Sigmoid colon (tissue), 7 donors: ENCODE results near the gene PSMF1. TPM values are rescaled to one million over a fixed set of nuclear protein-coding genes. Genes with fewer than 3 reads are reported as not detected.
"Not testable (repeated sequence)": the region's sequence is repeated elsewhere in the genome, so short reads cannot be mapped to it uniquely, and the experiment has no call there.

Experiments
- DNase-seq: peaks from one replicate; pipeline ENCODE4 v3.0.0-alpha.2; 2019
- H3K27ac ChIP-seq, 4 donors: fragments of 200-600 bp; sonication (generic); one replicate each; pipeline ENCODE4 v1.5.1; 2016 to 2019; ENCODE audit warnings: mild to moderate bottlenecking in 1 of 4
- H3K27me3 ChIP-seq, 3 donors: fragments of 200-600 bp; sonication (generic); one replicate each; pipeline ENCODE4 v1.5.1; 2019; ENCODE audit warnings: mild to moderate bottlenecking in 1 of 3
- H3K36me3 ChIP-seq, 4 donors: fragments of 200-600 bp; sonication (generic); one replicate each; pipeline ENCODE4 v1.5.1; 2016 to 2019
- H3K4me1 ChIP-seq, 4 donors: fragments of 200-600 bp; sonication (generic); one replicate each; pipeline ENCODE4 v1.5.1; 2017 to 2019
- H3K4me3 ChIP-seq, 4 donors: fragments of 200-600 bp; sonication (generic); one replicate each; pipeline ENCODE4 v1.5.1; 2017 to 2019; ENCODE audit warnings: mild to moderate bottlenecking in 2 of 4, moderate library complexity in 1 of 4
- H3K9me3 ChIP-seq, 4 donors: fragments of 200-600 bp in 3 of 4; sonication (generic) in 3 of 4; one replicate each; pipeline versions ENCODE4 v1.5.1 to v1.6.1; 2013 to 2019
- CTCF ChIP-seq, 4 experiments: fragments of 450-650 bp in 3 of 4; fragments of 200-600 bp in 1 of 4; IDR thresholded peaks; one replicate each; pipeline ENCODE4 v1.5.1; 2016 to 2019; ENCODE audit warnings: antibody characterized with exemption in 4 of 4, mild to moderate bottlenecking in 3 of 4, moderate library complexity in 2 of 4
- EP300 ChIP-seq, 4 donors: sonication (generic); formaldehyde crosslinking; IDR thresholded peaks; one replicate each; pipeline ENCODE4 v1.6.1; 2017; ENCODE audit warnings: antibody characterized with exemption in 4 of 4
- POLR2A ChIP-seq, 2 donors: fragments of 450-650 bp; IDR thresholded peaks; one replicate each; pipeline ENCODE4 v1.6.1; 2016; ENCODE audit warnings: antibody characterized with exemption in 2 of 2, mild to moderate bottlenecking in 2 of 2, moderate library complexity in 2 of 2
- POLR2AphosphoS5 ChIP-seq, 4 donors: sonication (generic); formaldehyde crosslinking; IDR thresholded peaks; one replicate each; pipeline ENCODE4 v1.6.1; 2017; ENCODE audit warnings: antibody characterized with exemption in 4 of 4
- WGBS, 2 donors: extraction: QIAGEN DNeasy Blood & Tissue Kit; methylation state at CpG; one replicate each; pipeline ENCODE4 v1.1.7; 2013; 5-methylcytosine and 5-hydroxymethylcytosine counted together
- intact Hi-C: fragments of 100-400 bp; cut with DNase I; formaldehyde crosslinking; loops from one replicate; pipeline ENCODE4 v1.15.1; 2023
- polyA plus RNA-seq, 3 donors: library from polyadenylated mRNA; stranded (reverse); fragments of 200-250 nt; gene quantifications; one replicate each; pipeline ENCODE4 v1.2.3, GENCODE V29; 2013
- total RNA-seq, 4 donors: library from RNA; depleted of rRNA; stranded (reverse); fragments of >200 nt; gene quantifications; one replicate each; pipeline ENCODE4 v1.1.0, GENCODE V29; 2016
- donor health status: healthy with polysubstance abuse.
- donor health status: Bipolar disorder and iron deficiency.
- donor health status: healthy.

PSMF1 gene
- total and polyA plus RNA-seq, 7 donors, result 47.2 to 148 (median 74.7) TPM

DNA sequence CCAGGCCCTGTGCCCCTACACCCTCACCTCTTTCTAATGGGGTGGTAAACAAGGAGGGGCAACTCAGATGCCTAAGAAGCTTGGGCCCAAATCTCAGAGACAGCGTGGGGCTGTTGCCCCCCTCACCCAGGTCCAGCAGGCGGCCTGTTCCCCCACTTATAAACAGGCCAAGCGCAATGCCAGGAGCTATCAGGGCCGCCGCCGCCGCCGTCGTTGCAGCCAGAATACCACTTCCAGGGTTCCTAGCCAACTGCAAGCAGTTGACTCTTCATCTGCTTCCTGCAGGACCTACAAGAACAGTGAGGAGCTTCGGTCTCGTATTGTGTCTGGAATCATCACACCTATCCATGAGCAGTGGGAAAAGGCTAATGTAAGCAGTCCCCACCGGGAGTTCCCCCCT, 16.4 kb downstream of the PSMF1 start:
- TF ChIP-seq POLR2A (IDR thresholded peaks at IDR 0.05) (no peak), POLR2AphosphoS5 (IDR thresholded peaks at IDR 0.05) (no peak), EP300 (IDR thresholded peaks at IDR 0.05) (no peak), CTCF (IDR thresholded peaks at IDR 0.05) (no peak)
- no peak for DNase-seq
- intact Hi-C loops, result no loop called here
- Histone ChIP-seq H3K27ac (no peak overlapping the region), H3K36me3 (peaks cover 11 to 93% (median 49%) of the 10 kb centered on the region in 4 donors), H3K9me3 (no peaks in the 10 kb centered on the region), H3K27me3 (no peaks in the 10 kb centered on the region), H3K4me3 (no peak overlapping the region), H3K4me1 (no peaks in the 10 kb centered on the region)
- 94% methylated on average over 12 of the region's 12 CpGs for WGBS, 2 donors

- Histone ChIP-seq H3K36me3 (peaks cover 16 to 91% (median 39%) of the 10 kb centered on the region in 4 donors), H3K9me3 (no peaks in the 10 kb centered on the region)
- DNase-seq, result no peak
Measured at GRCh38 chr20:1137236-1137635, 18.8 kb downstream of the PSMF1 start.

GRCh38 chr20:1144401-1145172, 26.2 kb downstream of the PSMF1 start:
- H3K36me3 ChIP-seq, result peaks cover 9 to 85% (median 23%) of the 10 kb centered on the region in 4 donors
- no peak overlapping the region for H3K4me3 ChIP-seq
- DNase-seq, result no peak
- WGBS, 2 donors, result 93% methylated on average over 10 of the region's 10 CpGs
- TF ChIP-seq EP300 (IDR thresholded peaks at IDR 0.05), result no peak
- TF ChIP-seq POLR2A (IDR thresholded peaks at IDR 0.05), result no peak
- TF ChIP-seq CTCF (IDR thresholded peaks at IDR 0.05), result no peak
- no peak for TF ChIP-seq POLR2AphosphoS5 (IDR thresholded peaks at IDR 0.05)
- no peaks in the 10 kb centered on the region for H3K4me1 ChIP-seq
- H3K27ac ChIP-seq, result no peak overlapping the region
- no peaks in the 10 kb centered on the region for H3K9me3 ChIP-seq
- no peaks in the 10 kb centered on the region for H3K27me3 ChIP-seq
- intact Hi-C loops, result no loop called here

More at GRCh38 chr20:1137236-1137635, 18.8 kb downstream of the PSMF1 start:
- intact Hi-C loops, result no loop called here
- no peak overlapping the region for H3K4me3 ChIP-seq
- H3K4me1 ChIP-seq, result no peaks in the 10 kb centered on the region
- TF ChIP-seq CTCF (IDR thresholded peaks at IDR 0.05) (no peak), POLR2AphosphoS5 (IDR thresholded peaks at IDR 0.05) (no peak)
- WGBS, 2 donors, result 77 to 84% methylated on average over 4 of the region's 4 CpGs
- H3K27me3 ChIP-seq, result no peaks in the 10 kb centered on the region
- no peak overlapping the region for H3K27ac ChIP-seq

- no peaks in the 10 kb centered on the region for H3K9me3 ChIP-seq
- no peak for TF ChIP-seq EP300 (IDR thresholded peaks at IDR 0.05)
- no peak for TF ChIP-seq CTCF (IDR thresholded peaks at IDR 0.05)
- TF ChIP-seq POLR2A (IDR thresholded peaks at IDR 0.05), result no peak
- no peak for TF ChIP-seq POLR2AphosphoS5 (IDR thresholded peaks at IDR 0.05)
- H3K4me3 ChIP-seq, result no peak overlapping the region
- H3K27ac ChIP-seq, result no peak overlapping the region
- 94 to 95% methylated on average over 5 of the region's 5 CpGs for WGBS, 2 donors
- H3K36me3 ChIP-seq, result peaks cover 5 to 67% (median 19%) of the 10 kb centered on the region in 4 donors
- H3K4me1 ChIP-seq, result no peaks in the 10 kb centered on the region
- no peak for DNase-seq
- no peaks in the 10 kb centered on the region for H3K27me3 ChIP-seq
- intact Hi-C loops, result no loop called here
Measured at GRCh38 chr20:1146957-1147356, 28.6 kb downstream of the PSMF1 start.

DNA sequence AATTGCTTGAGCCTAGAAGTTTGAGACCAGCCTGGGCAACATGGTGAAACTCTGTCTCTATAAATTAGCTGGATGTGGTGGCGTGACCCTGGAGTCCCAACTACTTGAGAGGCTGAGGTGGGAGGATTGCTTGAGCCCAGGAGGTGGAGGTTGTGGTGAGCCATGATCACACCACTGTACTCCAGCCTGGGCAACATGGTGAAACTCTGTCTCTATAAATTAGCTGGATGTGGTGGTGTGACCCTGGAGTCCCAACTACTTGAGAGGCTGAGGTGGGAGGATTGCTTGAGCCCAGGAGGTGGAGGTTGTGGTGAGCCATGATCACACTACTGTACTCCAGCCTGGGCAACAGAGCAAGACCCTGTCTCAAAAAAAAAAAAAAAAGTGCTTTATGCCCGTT, 31.4 kb downstream of the PSMF1 start:
- intact Hi-C loops, H3K27ac ChIP-seq, DNase-seq, H3K27me3 ChIP-seq, H3K9me3 ChIP-seq, H3K4me1 ChIP-seq, H3K4me3 ChIP-seq: not testable (repeated sequence)
- H3K36me3 ChIP-seq, result peaks cover 5 to 76% (median 17%) of the 10 kb centered on the region in 4 donors
- 96 to 98% methylated on average over 2 of the region's 2 CpGs for WGBS, 2 donors
